ENCODE results near the gene CYBRD1. TPM values are rescaled to one million over a fixed set of nuclear protein-coding genes. Genes with fewer than 3 reads are reported as not detected.

Gene CYBRD1
- total RNA-seq, 1 experiment from 2014 or later = 7.9 TPM

- Mint-ChIP-seq H3K4me1 (peaks cover 10% of the 10 kb centered on the region), H3K27me3 (ENCODE audit: low read depth) (no peaks in the 10 kb centered on the region), H3K4me3 (no peak overlapping the region), H3K27ac (no peak overlapping the region), H3K9me3 (no peaks in the 10 kb centered on the region), H3K36me3 (peaks cover 4% of the 10 kb centered on the region; the same call in 1 of the 2 replicates)
- DNase-seq (ENCODE audit: low spot score) (no peak), ATAC-seq (no peak)
- ChIA-PET POLR2A (interaction anchor here (1.6 kb wide), 1 partner anchor 32 kb away, joined by 4 read pairs; the partner anchor contains the start of gene CYBRD1), CTCF (interaction anchor here (0.6 to 2.0 kb wide), 8 partner anchors 8 to 561 kb away, joined by 3 to 6 read pairs (median 3); no protein-coding TSS in a partner anchor)
- TF ChIP-seq, protein P1, sequence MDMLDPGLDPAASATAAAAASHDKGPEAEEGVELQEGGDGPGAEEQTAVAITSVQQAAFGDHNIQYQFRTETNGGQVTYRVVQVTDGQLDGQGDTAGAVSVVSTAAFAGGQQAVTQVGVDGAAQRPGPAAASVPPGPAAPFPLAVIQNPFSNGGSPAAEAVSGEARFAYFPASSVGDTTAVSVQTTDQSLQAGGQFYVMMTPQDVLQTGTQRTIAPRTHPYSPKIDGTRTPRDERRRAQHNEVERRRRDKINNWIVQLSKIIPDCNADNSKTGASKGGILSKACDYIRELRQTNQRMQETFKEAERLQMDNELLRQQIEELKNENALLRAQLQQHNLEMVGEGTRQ (CRISPR knock-in tag; IDR thresholded peaks at IDR 0.05) = no peak
- TF ChIP-seq SMAD4 (CRISPR knock-in tag; IDR thresholded peaks at IDR 0.05) (no peak), SP1 (CRISPR knock-in tag; conservative IDR thresholded peaks at IDR 0.05) (no peak), PRRX2 (CRISPR knock-in tag; IDR thresholded peaks at IDR 0.05) (no peak), FOXP1 (CRISPR knock-in tag; IDR thresholded peaks at IDR 0.05; ENCODE audit: borderline replicate concordance) (no peak), ESRRA (CRISPR knock-in tag; IDR thresholded peaks at IDR 0.05; ENCODE audit: borderline replicate concordance) (no peak), OVOL2 (CRISPR knock-in tag; IDR thresholded peaks at IDR 0.05; ENCODE audit: borderline replicate concordance) (no peak), CBFB (CRISPR knock-in tag; IDR thresholded peaks at IDR 0.05; ENCODE audit: low read depth) (no peak), ZNF263 (CRISPR knock-in tag; IDR thresholded peaks at IDR 0.05; ENCODE audit: low read depth) (no peak), GRHL2 (CRISPR knock-in tag; IDR thresholded peaks at IDR 0.05; ENCODE audit: insufficient replicate concordance, severe bottlenecking) (no peak), USF1 (CRISPR knock-in tag; IDR thresholded peaks at IDR 0.05) (no peak), GTF2I (CRISPR knock-in tag; conservative IDR thresholded peaks at IDR 0.05) (no peak)
- TF ChIP-seq, protein P2, sequence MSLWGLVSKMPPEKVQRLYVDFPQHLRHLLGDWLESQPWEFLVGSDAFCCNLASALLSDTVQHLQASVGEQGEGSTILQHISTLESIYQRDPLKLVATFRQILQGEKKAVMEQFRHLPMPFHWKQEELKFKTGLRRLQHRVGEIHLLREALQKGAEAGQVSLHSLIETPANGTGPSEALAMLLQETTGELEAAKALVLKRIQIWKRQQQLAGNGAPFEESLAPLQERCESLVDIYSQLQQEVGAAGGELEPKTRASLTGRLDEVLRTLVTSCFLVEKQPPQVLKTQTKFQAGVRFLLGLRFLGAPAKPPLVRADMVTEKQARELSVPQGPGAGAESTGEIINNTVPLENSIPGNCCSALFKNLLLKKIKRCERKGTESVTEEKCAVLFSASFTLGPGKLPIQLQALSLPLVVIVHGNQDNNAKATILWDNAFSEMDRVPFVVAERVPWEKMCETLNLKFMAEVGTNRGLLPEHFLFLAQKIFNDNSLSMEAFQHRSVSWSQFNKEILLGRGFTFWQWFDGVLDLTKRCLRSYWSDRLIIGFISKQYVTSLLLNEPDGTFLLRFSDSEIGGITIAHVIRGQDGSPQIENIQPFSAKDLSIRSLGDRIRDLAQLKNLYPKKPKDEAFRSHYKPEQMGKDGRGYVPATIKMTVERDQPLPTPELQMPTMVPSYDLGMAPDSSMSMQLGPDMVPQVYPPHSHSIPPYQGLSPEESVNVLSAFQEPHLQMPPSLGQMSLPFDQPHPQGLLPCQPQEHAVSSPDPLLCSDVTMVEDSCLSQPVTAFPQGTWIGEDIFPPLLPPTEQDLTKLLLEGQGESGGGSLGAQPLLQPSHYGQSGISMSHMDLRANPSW (CRISPR knock-in tag; conservative IDR thresholded peaks at IDR 0.05; ENCODE audit: low read depth) = no peak
Measured at GRCh38 chr2:171490577-171490976, 31.7 kb upstream of the CYBRD1 start.

GRCh38 chr2:171491292-171491691, 31.0 kb upstream of the CYBRD1 start:
- POLR2A ChIA-PET = interaction anchor here (0.6 kb wide), 1 partner anchor 86 kb away, joined by 3 read pairs; no protein-coding TSS in a partner anchor
- peak; percentile 35 for DNase-seq (ENCODE audit: low spot score)
- Mint-ChIP-seq H3K4me3 (no peak overlapping the region), H3K4me1 (peaks cover 10% of the 10 kb centered on the region), H3K27ac (no peak overlapping the region), H3K9me3 (peaks cover 4% of the 10 kb centered on the region), H3K27me3 (ENCODE audit: low read depth) (no peaks in the 10 kb centered on the region), H3K36me3 (peaks cover 4% of the 10 kb centered on the region; the same call in 1 of the 2 replicates)
- ATAC-seq = peak; percentile 78
- CTCF ChIA-PET = interaction anchor here (0.6 to 2.0 kb wide), 10 partner anchors 9 to 562 kb away, joined by 3 to 6 read pairs (median 4); no protein-coding TSS in a partner anchor
- TF ChIP-seq FOXJ3 (CRISPR knock-in tag; IDR thresholded peaks at IDR 0.05; ENCODE audit: borderline replicate concordance) = no peak

GRCh38 chr2:171492664-171493063, 29.6 kb upstream of the CYBRD1 start:
- ChIA-PET CTCF (no interaction called here), POLR2A (no interaction called here)
- DNase-seq (ENCODE audit: low spot score) = no peak
- ATAC-seq = no peak
- no peak overlapping the region for H3K27ac Mint-ChIP-seq
- peaks cover 9% of the 10 kb centered on the region; the same call in 1 of the 2 replicates for H3K36me3 Mint-ChIP-seq
- no peaks in the 10 kb centered on the region for H3K27me3 Mint-ChIP-seq (ENCODE audit: low read depth)
- H3K9me3 Mint-ChIP-seq = peaks cover 17% of the 10 kb centered on the region
- TF ChIP-seq CBFB (CRISPR knock-in tag; IDR thresholded peaks at IDR 0.05; ENCODE audit: low read depth) (no peak), ZNF423 (CRISPR knock-in tag; IDR thresholded peaks at IDR 0.05) (no peak), CTCF (IDR thresholded peaks at IDR 0.05) (no peak), TP53 (CRISPR knock-in tag; IDR thresholded peaks at IDR 0.05) (no peak), ERG (CRISPR knock-in tag; IDR thresholded peaks at IDR 0.05) (no peak), TEAD1 (CRISPR knock-in tag; IDR thresholded peaks at IDR 0.05) (no peak)
- TF ChIP-seq, protein P3, sequence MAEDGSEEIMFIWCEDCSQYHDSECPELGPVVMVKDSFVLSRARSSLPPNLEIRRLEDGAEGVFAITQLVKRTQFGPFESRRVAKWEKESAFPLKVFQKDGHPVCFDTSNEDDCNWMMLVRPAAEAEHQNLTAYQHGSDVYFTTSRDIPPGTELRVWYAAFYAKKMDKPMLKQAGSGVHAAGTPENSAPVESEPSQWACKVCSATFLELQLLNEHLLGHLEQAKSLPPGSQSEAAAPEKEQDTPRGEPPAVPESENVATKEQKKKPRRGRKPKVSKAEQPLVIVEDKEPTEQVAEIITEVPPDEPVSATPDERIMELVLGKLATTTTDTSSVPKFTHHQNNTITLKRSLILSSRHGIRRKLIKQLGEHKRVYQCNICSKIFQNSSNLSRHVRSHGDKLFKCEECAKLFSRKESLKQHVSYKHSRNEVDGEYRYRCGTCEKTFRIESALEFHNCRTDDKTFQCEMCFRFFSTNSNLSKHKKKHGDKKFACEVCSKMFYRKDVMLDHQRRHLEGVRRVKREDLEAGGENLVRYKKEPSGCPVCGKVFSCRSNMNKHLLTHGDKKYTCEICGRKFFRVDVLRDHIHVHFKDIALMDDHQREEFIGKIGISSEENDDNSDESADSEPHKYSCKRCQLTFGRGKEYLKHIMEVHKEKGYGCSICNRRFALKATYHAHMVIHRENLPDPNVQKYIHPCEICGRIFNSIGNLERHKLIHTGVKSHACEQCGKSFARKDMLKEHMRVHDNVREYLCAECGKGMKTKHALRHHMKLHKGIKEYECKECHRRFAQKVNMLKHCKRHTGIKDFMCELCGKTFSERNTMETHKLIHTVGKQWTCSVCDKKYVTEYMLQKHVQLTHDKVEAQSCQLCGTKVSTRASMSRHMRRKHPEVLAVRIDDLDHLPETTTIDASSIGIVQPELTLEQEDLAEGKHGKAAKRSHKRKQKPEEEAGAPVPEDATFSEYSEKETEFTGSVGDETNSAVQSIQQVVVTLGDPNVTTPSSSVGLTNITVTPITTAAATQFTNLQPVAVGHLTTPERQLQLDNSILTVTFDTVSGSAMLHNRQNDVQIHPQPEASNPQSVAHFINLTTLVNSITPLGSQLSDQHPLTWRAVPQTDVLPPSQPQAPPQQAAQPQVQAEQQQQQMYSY (CRISPR knock-in tag; IDR thresholded peaks at IDR 0.05) = no peak
- no peak overlapping the region for H3K4me3 Mint-ChIP-seq
- peaks cover 10% of the 10 kb centered on the region for H3K4me1 Mint-ChIP-seq

All from WTC11 (cell line).